ENCODE measurements around the gene NID1. TPM values are rescaled to one million over a fixed set of nuclear protein-coding genes. Genes with fewer than 3 reads are reported as not detected.

NID1 gene
- total and polyA plus RNA-seq, 9 of the 15 experiments (the other 6 are each of a cell fraction or from before 2014, with no cell fraction given) = 0.22 TPM; not detected in 8

GRCh38 chr1:235992868-235993267 lies 72.0 kb downstream of the NID1 start (continued):
- no peak for TF ChIP-seq BCLAF1 (IDR thresholded peaks at IDR 0.05; ENCODE audit: borderline replicate concordance in 1 of 2, control insufficient read depth in 1 of 2, low read depth in 2 of 2, low read length in 1 of 2)
- no peak for TF ChIP-seq NCOA4 (IDR thresholded peaks at IDR 0.05; ENCODE audit: partially characterized antibody)

- no peak for ATAC-seq
- Histone ChIP-seq H3K27ac (ENCODE audit: extremely low read depth, low read depth, low read length) (no peak overlapping the region), H3K9me3 (replicated peaks; ENCODE audit: control insufficient read depth, insufficient read depth, low read depth, low read length) (no peaks in the 10 kb centered on the region), H3K79me2 (ENCODE audit: control insufficient read depth, insufficient read depth, low read length) (no peaks in the 10 kb centered on the region), H3K27me3 (ENCODE audit: control insufficient read depth in 2 of 2, insufficient read depth in 2 of 2, low read length in 2 of 2) (peaks cover 27 to 50% of the 10 kb centered on the region in 2 experiments), H3K4me3 (no peak overlapping the region), H3K9me1 (ENCODE audit: control insufficient read depth, insufficient read depth, low read length) (peaks cover 5% of the 10 kb centered on the region), H3K4me1 (replicated peaks in 1 of 2; ENCODE audit: control insufficient read depth in 2 of 2, insufficient read depth in 2 of 2, low read length in 2 of 2) (peaks cover 0 to 6% of the 10 kb centered on the region in 2 experiments; a peak in 2 of 5 replicates), H3K36me3 (ENCODE audit: control insufficient read depth, insufficient read depth, low read length) (no peaks in the 10 kb centered on the region), H2AFZ (ENCODE audit: low read depth, low read length) (no peak overlapping the region), H3K4me2 (ENCODE audit: insufficient read depth, low read length) (no peak overlapping the region), H3K9ac (ENCODE audit: insufficient read depth in 1 of 2, low read depth in 2 of 2, low read length in 2 of 2) (no peak overlapping the region), H4K20me1 (replicated peaks; ENCODE audit: control insufficient read depth, insufficient read depth, low read length) (peaks cover 3% of the 10 kb centered on the region)
- intact Hi-C loops (cut with micrococcal nuclease) = no loop called here
- no peak for TF ChIP-seq CREB3 (tag; conservative IDR thresholded peaks at IDR 0.05; ENCODE audit: low read depth)
- TF ChIP-seq RNF219 (CRISPR knock-in tag; IDR thresholded peaks at IDR 0.05) = no peak
- no peak for TF ChIP-seq RBBP5 (IDR thresholded peaks at IDR 0.05; ENCODE audit: borderline replicate concordance, insufficient read depth, low read length, poor library complexity, severe bottlenecking)
- no peak for TF ChIP-seq HBP1 (CRISPR knock-in tag; IDR thresholded peaks at IDR 0.05)
- no peak for TF ChIP-seq SP2 (IDR thresholded peaks at IDR 0.05; ENCODE audit: extremely low read depth, low read depth, low read length, poor library complexity, severe bottlenecking)
- TF ChIP-seq ETV1 (tag; conservative IDR thresholded peaks at IDR 0.05; ENCODE audit: low read depth) = no peak
- no peak for TF ChIP-seq ZNF197 (CRISPR knock-in tag; IDR thresholded peaks at IDR 0.05; ENCODE audit: low read depth)
- no peak for TF ChIP-seq TRIM28 (IDR thresholded peaks at IDR 0.05)
- FAIRE-seq = no peak
- ChIA-PET CTCF (ENCODE audit: low intra/inter-chr PET ratio) (interaction anchor here (0.6 kb wide), 1 partner anchor 169 kb away, joined by 3 read pairs; no protein-coding TSS in a partner anchor), POLR2A (interaction anchor here (0.8 to 1.4 kb wide), 2 partner anchors 11 to 14 kb away, joined by 3 to 4 read pairs; no protein-coding TSS in a partner anchor)
- DNase-seq (ENCODE audit: extremely low read depth in 1 of 4, low spot score in 3 of 4) = no peak
- no TSS peak for BruUV-seq (replicated peaks)
- in situ Hi-C loops (cut with MboI) = no loop called here
- under 1% methylated on average over 13 of the region's 13 CpGs for WGBS (ENCODE audit: insufficient coverage, low coverage, missing lambda C conversion rate)
Observed at GRCh38 chr1:235992346-235992745, 72.5 kb downstream of the NID1 start.

All from K562 (cell line).